A549 (cell line): ENCODE results near the gene HSD11B1.

ENCODE experiments used
- CBX8 ChIP-seq: fragments of 200-600 bp; sonication (generic); IDR thresholded peaks from 2 replicates; pipeline ENCODE4 v1.6.1; 2016
- CEBPB ChIP-seq, 2 experiments: fragments of >200 bp in 1 of 2; sonication (Bioruptor Twin) in 1 of 2; formaldehyde crosslinking in 1 of 2; IDR thresholded peaks; 2 replicates each; pipeline ENCODE4 v1.6.1; 2012 to 2016
- CHD2 ChIP-seq: fragments of 150-350 bp; IDR thresholded peaks from 2 replicates; pipeline ENCODE4 v1.6.1; 2014; ENCODE audit warnings: low read length; ENCODE audit not compliant: partially characterized antibody
- EP300 ChIP-seq, 2 experiments: fragments of >200 bp; sonication (Bioruptor Twin); formaldehyde crosslinking; IDR thresholded peaks; 2 replicates in 1 of 2; 3 replicates in 1 of 2; pipeline ENCODE4 v1.6.1; 2016 to 2017
- POLR2AphosphoS2 ChIP-seq: conservative IDR thresholded peaks from 2 replicates; pipeline ENCODE4 v1.6.1; 2012; ENCODE audit warnings: low read length, improper control_type of control experiment, inconsistent platforms
- SMC3 ChIP-seq: fragments of >200 bp; sonication (Bioruptor Twin); formaldehyde crosslinking; IDR thresholded peaks from 3 replicates; pipeline ENCODE4 v1.6.1; 2018; ENCODE audit warnings: inconsistent platforms
- TF ChIP-seq, protein P1 (sequence below): fragments of 200-600 bp; sonication (generic); IDR thresholded peaks from 2 replicates; pipeline ENCODE4 v1.6.1; 2016; ENCODE audit warnings: antibody characterized with exemption, mild to moderate bottlenecking, moderate library complexity
- TF ChIP-seq, protein P2 (sequence below): fragments of >200 bp; sonication (Bioruptor Twin); formaldehyde crosslinking; IDR thresholded peaks from 3 replicates; pipeline ENCODE4 v1.5.1; 2016
- TF ChIP-seq, protein P3 (sequence below): IDR thresholded peaks from 2 replicates; pipeline ENCODE4 v1.6.1; 2012

DNA sequence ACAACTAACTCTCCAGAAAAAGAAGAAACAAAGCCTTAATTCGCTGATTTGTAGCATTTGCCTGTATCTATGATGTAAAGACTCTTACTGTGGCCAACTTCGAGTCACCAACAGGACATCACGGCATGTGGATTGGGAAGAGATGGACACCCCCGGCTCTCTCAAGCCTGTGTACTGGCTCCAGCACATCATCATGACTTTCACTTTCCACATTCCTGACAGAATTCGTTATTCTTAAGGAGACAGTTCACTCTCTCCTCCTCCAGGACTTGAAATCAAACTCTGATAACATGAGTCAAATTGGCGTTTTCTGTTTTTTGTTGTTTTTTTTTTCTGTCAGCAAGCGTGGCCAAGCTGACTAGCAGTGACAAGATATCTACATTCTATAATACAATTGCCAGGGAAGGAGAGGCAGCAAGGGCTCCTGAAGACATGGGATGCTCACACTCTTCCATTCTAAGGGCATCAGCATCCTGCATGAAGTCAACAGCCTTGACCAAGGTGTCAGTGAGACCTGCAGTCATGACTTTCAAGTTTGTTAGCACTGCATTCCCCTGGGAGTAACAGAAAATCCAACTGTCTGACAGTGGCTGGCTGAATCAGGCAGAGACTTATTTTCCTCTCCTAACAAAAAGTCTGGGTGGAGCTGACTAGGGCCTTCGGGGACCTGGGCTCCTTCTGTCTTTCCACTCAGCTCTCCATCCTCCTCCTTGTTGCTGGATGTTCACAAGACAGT, 37.9 kb downstream of the HSD11B1 start:
- TF ChIP-seq, protein P1, sequence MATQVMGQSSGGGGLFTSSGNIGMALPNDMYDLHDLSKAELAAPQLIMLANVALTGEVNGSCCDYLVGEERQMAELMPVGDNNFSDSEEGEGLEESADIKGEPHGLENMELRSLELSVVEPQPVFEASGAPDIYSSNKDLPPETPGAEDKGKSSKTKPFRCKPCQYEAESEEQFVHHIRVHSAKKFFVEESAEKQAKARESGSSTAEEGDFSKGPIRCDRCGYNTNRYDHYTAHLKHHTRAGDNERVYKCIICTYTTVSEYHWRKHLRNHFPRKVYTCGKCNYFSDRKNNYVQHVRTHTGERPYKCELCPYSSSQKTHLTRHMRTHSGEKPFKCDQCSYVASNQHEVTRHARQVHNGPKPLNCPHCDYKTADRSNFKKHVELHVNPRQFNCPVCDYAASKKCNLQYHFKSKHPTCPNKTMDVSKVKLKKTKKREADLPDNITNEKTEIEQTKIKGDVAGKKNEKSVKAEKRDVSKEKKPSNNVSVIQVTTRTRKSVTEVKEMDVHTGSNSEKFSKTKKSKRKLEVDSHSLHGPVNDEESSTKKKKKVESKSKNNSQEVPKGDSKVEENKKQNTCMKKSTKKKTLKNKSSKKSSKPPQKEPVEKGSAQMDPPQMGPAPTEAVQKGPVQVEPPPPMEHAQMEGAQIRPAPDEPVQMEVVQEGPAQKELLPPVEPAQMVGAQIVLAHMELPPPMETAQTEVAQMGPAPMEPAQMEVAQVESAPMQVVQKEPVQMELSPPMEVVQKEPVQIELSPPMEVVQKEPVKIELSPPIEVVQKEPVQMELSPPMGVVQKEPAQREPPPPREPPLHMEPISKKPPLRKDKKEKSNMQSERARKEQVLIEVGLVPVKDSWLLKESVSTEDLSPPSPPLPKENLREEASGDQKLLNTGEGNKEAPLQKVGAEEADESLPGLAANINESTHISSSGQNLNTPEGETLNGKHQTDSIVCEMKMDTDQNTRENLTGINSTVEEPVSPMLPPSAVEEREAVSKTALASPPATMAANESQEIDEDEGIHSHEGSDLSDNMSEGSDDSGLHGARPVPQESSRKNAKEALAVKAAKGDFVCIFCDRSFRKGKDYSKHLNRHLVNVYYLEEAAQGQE: no peak
- TF ChIP-seq POLR2AphosphoS2 (no peak), CHD2 (no peak), SMC3 (no peak), CEBPB (IDR thresholded peaks at IDR 0.05) (no peak), CBX8 (no peak), EP300 (IDR thresholded peaks at IDR 0.05) (no peak)
- TF ChIP-seq, protein P2, sequence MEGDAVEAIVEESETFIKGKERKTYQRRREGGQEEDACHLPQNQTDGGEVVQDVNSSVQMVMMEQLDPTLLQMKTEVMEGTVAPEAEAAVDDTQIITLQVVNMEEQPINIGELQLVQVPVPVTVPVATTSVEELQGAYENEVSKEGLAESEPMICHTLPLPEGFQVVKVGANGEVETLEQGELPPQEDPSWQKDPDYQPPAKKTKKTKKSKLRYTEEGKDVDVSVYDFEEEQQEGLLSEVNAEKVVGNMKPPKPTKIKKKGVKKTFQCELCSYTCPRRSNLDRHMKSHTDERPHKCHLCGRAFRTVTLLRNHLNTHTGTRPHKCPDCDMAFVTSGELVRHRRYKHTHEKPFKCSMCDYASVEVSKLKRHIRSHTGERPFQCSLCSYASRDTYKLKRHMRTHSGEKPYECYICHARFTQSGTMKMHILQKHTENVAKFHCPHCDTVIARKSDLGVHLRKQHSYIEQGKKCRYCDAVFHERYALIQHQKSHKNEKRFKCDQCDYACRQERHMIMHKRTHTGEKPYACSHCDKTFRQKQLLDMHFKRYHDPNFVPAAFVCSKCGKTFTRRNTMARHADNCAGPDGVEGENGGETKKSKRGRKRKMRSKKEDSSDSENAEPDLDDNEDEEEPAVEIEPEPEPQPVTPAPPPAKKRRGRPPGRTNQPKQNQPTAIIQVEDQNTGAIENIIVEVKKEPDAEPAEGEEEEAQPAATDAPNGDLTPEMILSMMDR: no peak
- TF ChIP-seq, protein P3, sequence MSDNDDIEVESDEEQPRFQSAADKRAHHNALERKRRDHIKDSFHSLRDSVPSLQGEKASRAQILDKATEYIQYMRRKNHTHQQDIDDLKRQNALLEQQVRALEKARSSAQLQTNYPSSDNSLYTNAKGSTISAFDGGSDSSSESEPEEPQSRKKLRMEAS: no peak
